Measurements from ENCODE around the gene C1QL4.

Gene C1QL4

DNA sequence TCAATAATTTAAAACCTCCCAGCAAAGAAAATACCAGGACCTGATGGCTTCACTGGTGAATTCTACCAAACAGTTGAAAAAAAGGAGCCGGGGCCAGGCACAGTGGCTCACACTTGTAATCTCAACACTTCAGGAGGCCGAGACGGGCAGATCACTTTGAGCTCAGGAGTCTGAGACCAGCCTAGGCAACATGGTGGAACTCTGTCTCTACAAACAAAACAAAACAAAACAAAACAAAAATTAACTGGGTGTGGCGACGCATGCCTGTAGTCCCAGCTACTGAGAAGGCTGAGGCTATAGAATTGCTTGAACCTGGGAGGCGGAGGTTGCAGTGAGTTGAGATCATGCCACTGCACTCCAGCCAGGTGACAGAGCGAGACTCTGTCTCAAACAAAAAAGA lies 27.6 kb downstream of the C1QL4 start:
- no peak for DNase-seq (ENCODE audit: low spot score in 2 of 2)
- no peak for ATAC-seq
- H3K4me3 Mint-ChIP-seq, result no peak overlapping the region
- no peaks in the 10 kb centered on the region for H3K4me1 Mint-ChIP-seq
- no peaks in the 10 kb centered on the region for H3K9me3 Mint-ChIP-seq
- H3K27ac Mint-ChIP-seq, result no peak overlapping the region
- no peaks in the 10 kb centered on the region for H3K36me3 Mint-ChIP-seq

DNA sequence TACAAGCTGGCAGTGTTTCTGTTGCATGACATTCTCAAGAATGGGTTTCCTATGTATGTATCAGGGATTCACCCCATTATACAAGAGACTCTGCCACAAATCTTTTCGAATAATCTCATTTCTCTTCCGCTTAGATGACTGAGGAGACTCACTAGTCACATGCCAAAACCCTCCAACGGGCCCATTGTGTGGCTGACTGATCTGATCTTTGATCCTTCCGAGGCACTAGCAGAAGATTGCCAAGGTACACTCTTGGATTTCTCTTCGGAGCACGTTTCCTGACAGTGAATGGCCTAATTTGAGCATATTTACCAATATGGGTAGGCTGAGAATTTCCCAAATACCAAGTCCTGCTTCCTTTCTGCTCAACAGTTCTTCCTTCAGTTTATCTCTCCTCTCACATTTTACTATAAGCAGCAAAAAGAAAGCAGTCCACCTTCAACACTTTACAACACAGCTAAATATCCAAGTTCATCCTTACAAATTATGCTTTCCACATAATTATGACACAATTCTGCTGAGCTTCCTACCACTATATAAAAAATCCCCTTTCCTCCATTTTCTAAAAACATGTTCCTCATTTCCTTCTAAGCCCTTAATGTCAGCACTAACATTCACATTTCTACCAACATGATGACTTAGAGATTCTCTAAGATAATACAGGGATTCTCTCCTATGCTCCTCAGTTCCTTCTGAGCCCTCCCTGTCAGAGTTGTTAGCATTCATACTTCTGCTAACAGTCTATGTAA lies 31.1 kb downstream of the C1QL4 start:
- ATAC-seq (no peak), DNase-seq (ENCODE audit: low spot score in 2 of 2) (no peak)
- Mint-ChIP-seq H3K27ac (no peak overlapping the region), H3K36me3 (no peaks in the 10 kb centered on the region), H3K9me3 (no peaks in the 10 kb centered on the region), H3K4me1 (peaks cover 6% of the 10 kb centered on the region), H3K4me3 (no peak overlapping the region)

DNA sequence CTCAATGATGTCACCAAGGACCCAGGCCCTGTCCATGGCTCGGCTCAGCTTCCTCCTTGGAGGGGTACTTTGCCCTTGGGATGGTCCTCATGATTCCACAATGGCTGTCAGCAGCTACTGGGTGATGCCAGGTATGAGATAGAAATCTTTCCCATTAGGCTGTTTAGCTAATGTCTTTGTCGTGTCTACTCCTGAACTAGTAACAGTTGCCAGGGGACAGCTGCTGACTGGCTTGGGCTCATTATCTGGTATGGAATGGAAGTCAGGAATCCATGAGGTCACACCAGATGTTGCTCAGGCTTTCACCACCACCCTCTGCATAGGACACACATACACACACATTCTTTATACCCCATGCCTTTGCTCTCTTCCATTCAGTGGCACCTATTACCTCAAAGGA lies 32.8 kb downstream of the C1QL4 start:
- Mint-ChIP-seq H3K36me3 (no peaks in the 10 kb centered on the region), H3K4me1 (peaks cover 6% of the 10 kb centered on the region), H3K9me3 (no peaks in the 10 kb centered on the region), H3K4me3 (no peak overlapping the region), H3K27ac (no peak overlapping the region)
- ATAC-seq, result no peak
- DNase-seq (ENCODE audit: low spot score in 2 of 2), result no peak

DNA sequence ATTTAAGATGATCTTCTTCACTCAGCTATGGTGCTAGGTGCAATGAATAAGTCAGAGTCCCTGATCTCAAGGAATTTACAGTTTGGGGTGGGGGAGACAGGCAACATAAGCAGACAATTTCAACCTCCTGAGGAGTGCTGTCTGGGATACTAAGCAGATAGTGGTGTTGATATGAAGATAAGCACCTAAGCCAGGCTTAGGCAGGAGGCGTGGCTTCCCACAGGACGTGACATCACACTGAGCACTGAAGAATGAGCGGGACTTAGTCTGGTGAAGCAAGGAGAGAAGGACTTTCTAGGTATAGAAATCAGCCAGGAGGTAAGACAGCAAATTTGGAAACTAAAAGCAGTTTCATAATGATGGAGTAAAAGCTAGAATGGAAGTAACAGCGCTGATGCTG lies 35.2 kb downstream of the C1QL4 start:
- ATAC-seq (peak; percentile 78), DNase-seq (ENCODE audit: low spot score in 2 of 2) (no peak)
- Mint-ChIP-seq H3K4me1 (peaks cover 18% of the 10 kb centered on the region), H3K36me3 (no peaks in the 10 kb centered on the region), H3K9me3 (no peaks in the 10 kb centered on the region), H3K27ac (no peak overlapping the region), H3K4me3 (no peak overlapping the region)

DNA sequence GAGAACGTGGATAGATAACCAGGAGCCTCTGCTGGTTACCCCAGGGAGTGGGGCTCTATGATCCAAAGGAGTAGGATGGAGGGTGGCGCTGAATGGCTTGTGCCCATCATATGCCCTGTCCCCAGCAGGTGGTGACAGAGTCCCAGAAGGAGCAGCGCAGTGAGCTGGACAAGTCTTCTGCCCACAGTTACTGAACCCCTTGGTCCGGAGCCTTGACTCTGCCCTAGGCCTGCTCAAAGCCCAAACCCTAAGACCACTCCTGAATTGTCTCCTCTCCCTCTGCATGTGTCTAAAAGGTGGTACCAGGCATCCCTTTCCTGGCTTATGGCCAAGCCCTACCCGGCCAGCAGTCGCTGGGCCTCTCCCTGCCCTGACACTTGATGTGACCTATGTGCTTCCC lies 38.8 kb downstream of the C1QL4 start:
- Mint-ChIP-seq H3K27ac (no peak overlapping the region), H3K9me3 (no peaks in the 10 kb centered on the region), H3K4me3 (peak overlapping the region; percentile 62), H3K4me1 (peaks cover 26% of the 10 kb centered on the region), H3K36me3 (no peaks in the 10 kb centered on the region)
- ATAC-seq, result no peak
- no peak for DNase-seq (ENCODE audit: low spot score in 2 of 2)

DNA sequence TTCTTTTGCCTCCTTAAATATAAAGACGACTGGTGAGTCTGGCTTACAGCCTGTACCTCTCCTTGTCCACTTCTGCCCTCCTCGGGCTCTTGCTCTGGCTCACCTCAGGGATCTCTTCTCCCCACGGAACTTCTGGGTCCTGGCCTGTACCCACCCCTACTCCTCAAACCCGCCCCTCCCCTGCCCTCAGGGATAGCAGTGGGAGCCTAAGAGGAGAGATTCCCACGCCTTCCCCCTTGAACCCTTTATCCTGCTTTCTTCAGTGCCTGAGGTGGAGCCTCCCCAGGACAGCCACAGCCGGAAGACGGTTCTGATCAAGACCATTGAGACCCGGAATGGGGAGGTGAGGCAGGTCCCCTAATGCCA lies 39.3 kb downstream of the C1QL4 start:
- H3K4me1 Mint-ChIP-seq, result peaks cover 26% of the 10 kb centered on the region
- no peak for ATAC-seq
- no peak for DNase-seq (ENCODE audit: low spot score in 2 of 2)
- H3K9me3 Mint-ChIP-seq, result no peaks in the 10 kb centered on the region
- peak overlapping the region; percentile 62 for H3K4me3 Mint-ChIP-seq
- no peak overlapping the region for H3K27ac Mint-ChIP-seq
- no peaks in the 10 kb centered on the region for H3K36me3 Mint-ChIP-seq

DNA sequence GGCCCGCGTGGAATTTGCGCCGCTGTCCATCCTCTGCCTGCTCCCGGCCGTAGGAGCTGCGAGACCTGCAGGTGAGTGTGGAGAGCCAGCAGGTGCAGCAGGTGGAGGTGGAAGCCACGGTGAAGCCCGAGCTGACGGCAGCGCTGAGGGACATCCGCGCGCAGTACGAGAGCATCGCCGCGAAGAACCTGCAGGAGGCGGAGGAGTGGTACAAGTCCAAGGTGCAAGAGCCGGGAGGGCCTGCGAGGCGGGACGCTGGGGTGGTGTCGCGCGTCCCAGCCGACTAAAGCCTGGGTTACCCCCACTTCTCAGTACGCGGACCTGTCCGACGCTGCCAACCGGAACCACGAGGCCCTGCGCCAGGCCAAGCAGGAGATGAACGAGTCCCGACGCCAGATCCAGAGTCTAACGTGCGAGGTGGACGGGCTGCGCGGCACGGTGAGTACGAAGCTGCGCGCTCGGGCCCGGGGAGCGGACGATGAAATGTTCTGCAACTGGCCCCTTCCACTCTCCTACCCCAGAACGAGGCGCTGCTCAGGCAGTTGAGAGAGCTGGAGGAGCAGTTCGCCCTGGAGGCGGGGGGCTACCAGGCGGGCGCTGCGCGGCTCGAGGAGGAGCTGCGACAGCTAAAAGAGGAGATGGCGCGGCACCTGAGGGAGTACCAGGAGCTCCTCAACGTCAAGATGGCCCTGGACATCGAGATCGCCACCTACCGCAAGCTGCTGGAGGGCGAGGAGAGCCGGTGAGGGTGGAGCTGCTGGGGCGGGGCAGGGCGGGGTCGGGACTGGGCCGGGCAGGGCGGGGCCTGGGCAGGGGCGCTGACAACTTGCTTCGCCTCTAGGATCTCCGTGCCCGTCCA lies 39.9 kb downstream of the C1QL4 start:
- Mint-ChIP-seq H3K27ac (no peak overlapping the region), H3K4me3 (peak overlapping the region; percentile 62), H3K36me3 (no peaks in the 10 kb centered on the region), H3K4me1 (peaks cover 26% of the 10 kb centered on the region), H3K9me3 (no peaks in the 10 kb centered on the region)
- ATAC-seq, result peak; percentile 65
- peak in 1 of 2 donors; percentile 70 for DNase-seq (ENCODE audit: low spot score in 2 of 2)

DNA sequence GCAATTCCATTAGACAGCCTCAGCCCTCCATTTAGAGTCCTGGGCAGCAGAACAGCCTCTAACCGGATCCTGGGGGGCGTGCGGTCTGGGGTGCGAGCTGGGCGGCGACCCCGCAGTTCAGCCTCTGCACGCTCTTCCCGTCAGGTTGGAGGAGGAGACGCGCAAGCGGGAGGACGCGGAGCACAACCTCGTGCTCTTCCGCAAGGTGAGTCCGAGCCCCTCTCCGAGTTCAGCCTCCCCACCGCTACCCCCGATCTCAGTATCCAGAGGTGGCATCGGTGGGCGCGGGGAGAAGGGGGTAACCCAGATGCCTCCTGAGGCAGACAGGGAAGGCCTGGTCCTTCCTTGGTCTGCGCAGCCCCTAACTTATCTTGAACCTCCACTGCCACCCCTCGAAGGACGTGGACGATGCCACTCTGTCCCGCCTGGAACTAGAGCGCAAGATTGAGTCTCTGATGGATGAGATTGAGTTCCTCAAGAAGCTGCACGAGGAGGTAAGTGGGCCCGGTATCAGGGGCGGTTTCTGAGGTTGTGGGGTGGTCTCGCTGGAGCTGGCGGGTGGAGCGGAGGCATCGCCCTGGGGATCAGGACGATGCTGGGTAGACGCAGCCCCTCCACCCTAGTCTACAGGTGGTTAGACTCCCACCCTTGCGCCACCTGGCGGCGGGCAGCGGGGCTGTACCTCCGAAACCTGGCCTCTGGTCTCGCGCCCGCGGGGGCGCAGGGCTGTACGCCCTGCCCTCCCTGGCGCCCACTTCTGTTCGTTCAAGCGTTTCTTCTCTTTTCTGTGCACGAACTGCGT lies 40.8 kb downstream of the C1QL4 start:
- Mint-ChIP-seq H3K4me3 (peak overlapping the region; percentile 62), H3K36me3 (no peaks in the 10 kb centered on the region), H3K9me3 (no peaks in the 10 kb centered on the region), H3K27ac (no peak overlapping the region), H3K4me1 (peaks cover 20% of the 10 kb centered on the region)
- peak; percentile 75 for ATAC-seq
- peak; percentile 57 to 82 for DNase-seq (ENCODE audit: low spot score in 2 of 2)

DNA sequence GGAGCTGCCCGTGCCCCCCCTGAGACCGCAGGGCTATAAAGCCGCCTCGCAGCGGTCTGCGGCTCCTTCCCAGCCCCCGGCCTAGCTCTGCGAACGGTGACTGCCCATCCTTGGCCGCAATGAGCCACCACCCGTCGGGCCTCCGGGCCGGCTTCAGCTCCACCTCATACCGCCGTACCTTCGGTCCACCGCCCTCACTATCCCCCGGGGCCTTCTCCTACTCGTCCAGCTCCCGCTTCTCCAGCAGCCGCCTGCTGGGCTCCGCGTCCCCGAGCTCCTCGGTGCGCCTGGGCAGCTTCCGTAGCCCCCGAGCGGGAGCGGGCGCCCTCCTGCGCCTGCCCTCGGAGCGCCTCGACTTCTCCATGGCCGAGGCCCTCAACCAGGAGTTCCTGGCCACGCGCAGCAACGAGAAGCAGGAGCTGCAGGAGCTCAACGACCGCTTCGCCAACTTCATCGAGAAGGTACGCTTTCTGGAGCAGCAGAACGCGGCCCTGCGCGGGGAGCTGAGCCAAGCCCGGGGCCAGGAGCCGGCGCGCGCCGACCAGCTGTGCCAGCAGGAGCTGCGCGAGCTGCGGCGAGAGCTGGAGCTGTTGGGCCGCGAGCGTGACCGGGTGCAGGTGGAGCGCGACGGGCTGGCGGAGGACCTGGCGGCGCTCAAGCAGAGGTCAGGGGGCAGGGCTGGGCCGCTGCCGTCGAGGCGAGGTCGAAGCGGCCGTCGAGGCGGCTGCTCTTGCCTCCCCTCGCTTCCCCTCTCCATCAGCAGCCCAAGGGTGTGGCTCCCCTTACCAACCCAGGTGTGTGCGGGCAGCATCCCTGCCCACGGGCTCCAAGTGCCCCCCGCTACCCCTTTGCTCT lies 41.7 kb downstream of the C1QL4 start, which contains the start of gene PRPH:
PRPH (plus strand) TSS at position 66 of the 855 bp plus-strand sequence; CDS start at position 120, 54 bp downstream.
- Mint-ChIP-seq H3K4me1 (peaks cover 20% of the 10 kb centered on the region), H3K36me3 (no peaks in the 10 kb centered on the region), H3K4me3 (no peak within 1 kb of the TSS), H3K9me3 (no peaks in the 10 kb centered on the region), H3K27ac (no peak within 1 kb of the TSS)
- ATAC-seq (no peak), DNase-seq (ENCODE audit: low spot score in 2 of 2) (no peak)

DNA sequence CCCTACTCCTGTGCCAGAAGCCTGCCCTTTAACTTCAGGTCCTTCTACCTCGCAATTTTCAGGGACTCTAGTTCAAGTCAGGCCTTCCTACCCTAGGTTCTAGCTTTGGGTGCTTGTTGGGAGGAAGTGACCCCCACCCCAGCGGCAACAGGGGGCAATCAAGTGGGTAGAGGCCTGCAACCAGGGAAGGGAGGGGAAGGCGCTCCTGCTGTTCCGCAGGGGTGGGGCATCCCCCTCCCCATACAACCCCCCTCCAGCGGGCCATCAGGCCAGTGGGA lies 42.2 kb downstream of the C1QL4 start:
- no peak overlapping the region for H3K27ac Mint-ChIP-seq
- peaks cover 20% of the 10 kb centered on the region for H3K4me1 Mint-ChIP-seq
- no peak for ATAC-seq
- H3K4me3 Mint-ChIP-seq, result no peak overlapping the region
- no peaks in the 10 kb centered on the region for H3K9me3 Mint-ChIP-seq
- no peaks in the 10 kb centered on the region for H3K36me3 Mint-ChIP-seq
- DNase-seq (ENCODE audit: low spot score in 2 of 2), result no peak

DNA sequence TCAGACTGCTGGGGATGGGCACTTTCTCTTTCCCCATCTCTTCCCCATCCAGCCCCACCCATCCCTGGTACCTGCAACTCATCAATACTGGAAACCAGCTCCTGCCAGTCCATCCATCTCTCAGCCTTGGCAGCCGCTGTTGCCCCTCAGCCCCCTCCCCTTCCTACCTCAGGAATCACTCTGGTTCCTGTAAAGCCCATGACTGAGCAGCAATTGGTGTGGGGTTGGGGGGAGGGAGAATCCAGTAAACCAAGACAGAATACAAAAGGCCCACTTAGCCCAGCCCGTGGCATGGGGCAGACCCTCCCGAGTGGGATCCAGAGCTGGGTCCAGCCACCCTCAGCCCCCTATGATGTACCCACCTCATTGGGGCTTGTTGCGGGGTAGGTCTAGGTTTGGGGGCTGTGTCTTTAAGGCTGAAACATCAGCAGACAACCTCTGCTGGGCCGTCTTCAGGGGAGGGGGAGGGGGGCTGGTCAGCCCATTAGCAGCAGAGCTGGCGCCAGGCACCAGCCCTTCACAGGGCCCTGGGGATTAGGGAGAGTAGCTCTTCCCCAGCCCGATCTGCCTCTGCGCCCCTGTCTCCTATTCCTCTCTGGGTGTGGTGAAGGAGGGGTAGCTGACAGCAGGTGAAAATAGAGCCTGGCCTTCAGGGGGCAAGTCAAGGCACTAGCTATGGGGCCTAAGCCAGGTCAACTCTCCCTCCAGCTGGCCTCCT lies 42.7 kb downstream of the C1QL4 start:
- no peak overlapping the region for H3K27ac Mint-ChIP-seq
- H3K36me3 Mint-ChIP-seq, result no peaks in the 10 kb centered on the region
- no peak overlapping the region for H3K4me3 Mint-ChIP-seq
- no peaks in the 10 kb centered on the region for H3K9me3 Mint-ChIP-seq
- no peak for DNase-seq (ENCODE audit: low spot score in 2 of 2)
- H3K4me1 Mint-ChIP-seq, result peaks cover 20% of the 10 kb centered on the region
- no peak for ATAC-seq

DNA sequence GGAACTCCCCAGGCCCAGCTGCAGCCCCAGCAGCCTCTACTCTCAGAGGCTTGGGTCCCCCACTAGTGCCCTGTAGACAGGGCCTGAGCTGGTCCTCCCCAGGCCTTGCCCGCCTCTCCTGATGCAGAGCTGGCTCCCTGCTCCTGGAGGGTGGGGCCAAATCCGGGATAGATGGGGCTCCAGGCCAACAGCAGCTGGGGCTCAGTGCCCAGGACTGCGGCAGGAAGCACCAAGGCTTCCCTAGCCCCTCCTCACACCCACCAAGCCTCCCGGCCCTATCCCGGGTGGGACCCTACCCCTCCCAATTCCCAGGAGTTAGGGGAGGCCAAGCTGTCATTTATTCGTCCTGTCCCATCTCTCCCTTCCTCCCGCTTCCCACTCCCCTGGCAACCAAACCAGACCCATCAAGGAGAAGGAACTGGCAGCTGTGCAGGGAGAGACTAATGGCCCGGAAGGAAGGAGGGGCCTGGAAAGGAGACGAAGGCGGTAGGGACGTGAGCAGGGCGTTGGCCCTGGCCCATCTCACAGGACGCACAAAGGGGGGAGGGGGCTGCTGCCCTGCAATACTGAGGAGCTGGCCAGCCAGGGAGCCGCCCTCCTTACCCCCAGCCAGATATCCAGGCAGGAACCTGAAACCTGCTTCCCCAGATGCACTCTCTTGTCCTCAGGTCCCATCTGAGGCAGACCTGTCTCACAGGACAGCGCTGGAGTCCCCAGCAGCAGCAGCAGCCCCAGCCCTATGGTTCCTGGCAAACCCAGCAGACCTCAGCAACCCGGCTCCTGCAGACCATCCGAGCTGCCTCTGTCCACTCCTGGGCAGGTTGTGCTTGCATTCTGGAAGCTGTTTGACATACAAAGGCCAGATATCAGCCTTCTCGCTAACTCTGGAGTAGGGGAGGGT lies 43.7 kb downstream of the C1QL4 start:
- H3K36me3 Mint-ChIP-seq, result no peaks in the 10 kb centered on the region
- ATAC-seq, result no peak

DNA sequence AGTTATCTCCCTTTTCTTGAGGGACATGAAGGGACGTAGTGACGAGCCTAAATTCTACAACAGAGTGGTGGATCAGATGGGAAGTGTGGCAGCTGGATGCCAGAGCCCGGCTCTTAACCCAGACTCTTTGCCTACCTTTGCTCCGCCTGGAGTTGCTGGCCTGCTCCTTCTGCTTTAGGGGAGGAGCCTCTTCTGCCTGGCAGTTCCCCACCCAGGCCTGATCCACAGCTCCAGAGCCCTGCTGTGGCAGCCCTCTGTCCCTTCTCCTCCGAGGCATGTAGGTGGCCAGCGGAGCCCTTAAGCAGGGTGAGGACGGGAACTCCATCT lies 44.3 kb downstream of the C1QL4 start:
- Mint-ChIP-seq H3K36me3 (no peaks in the 10 kb centered on the region), H3K4me3 (no peak overlapping the region)
- ATAC-seq, result no peak

More for the DNA sequence above, 43.7 kb downstream of the C1QL4 start:
- DNase-seq (ENCODE audit: low spot score in 2 of 2), result no peak
- Mint-ChIP-seq H3K4me1 (peaks cover 20% of the 10 kb centered on the region), H3K4me3 (no peak overlapping the region), H3K9me3 (no peaks in the 10 kb centered on the region), H3K27ac (no peak overlapping the region)

More for the DNA sequence above, 44.3 kb downstream of the C1QL4 start:
- no peak for DNase-seq (ENCODE audit: low spot score in 2 of 2)
- Mint-ChIP-seq H3K9me3 (no peaks in the 10 kb centered on the region), H3K4me1 (peaks cover 16% of the 10 kb centered on the region), H3K27ac (no peak overlapping the region)
